ENCODE data around the gene LRRC36. TPM values are rescaled to one million over a fixed set of nuclear protein-coding genes. Genes with fewer than 3 reads are reported as not detected.
A peak's percentile ranks its signal among the peaks of the same experiment; 100 is the strongest.
"Not testable (repeated sequence)": the region's sequence is repeated elsewhere in the genome, so short reads cannot be mapped to it uniquely, and the experiment has no call there.

Gene LRRC36
- total and polyA plus RNA-seq, 10 of the 15 experiments (the other 5 are each of a cell fraction or from before 2014, with no cell fraction given): 0.45 to 2.0 (median 0.75) TPM; not detected in 1

DNA sequence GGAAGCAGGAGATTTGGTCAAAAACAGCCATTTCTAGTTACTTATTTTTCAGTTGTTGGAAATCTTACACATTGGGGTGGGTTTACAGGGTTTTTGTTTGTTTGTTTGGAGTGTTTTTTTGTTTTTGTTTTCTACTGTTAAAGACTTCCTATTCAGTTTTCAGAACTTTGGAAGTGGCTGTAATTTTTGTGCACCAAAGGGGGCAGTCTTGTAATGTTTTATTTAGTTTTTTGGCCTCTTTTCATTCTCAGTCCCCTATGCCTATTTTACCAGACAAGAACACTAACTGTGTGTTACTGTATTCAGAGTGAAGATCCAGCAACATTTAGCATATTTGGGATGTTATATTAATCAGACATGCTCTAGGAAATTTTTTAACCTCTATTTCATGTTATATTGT lies 46.0 kb downstream of the LRRC36 start:
- Histone ChIP-seq H3K36me3 (ENCODE audit: control insufficient read depth in 2 of 2, insufficient read depth in 2 of 2, low read length in 1 of 2) (no peaks in the 10 kb centered on the region), H3K9ac (ENCODE audit: control insufficient read depth, insufficient read depth, low read length) (no peak overlapping the region), H3K9me3 (replicated peaks; ENCODE audit: control insufficient read depth, insufficient read depth, low read length) (peaks cover 4% of the 10 kb centered on the region; the same call in 1 of the 3 replicates), H4K20me1 (ENCODE audit: control insufficient read depth, insufficient read depth) (no peaks in the 10 kb centered on the region), H3K4me3 (no peak overlapping the region), H2AFZ (ENCODE audit: control insufficient read depth, low read depth, low read length) (no peak overlapping the region), H3K79me2 (ENCODE audit: control insufficient read depth, insufficient read depth, low read length) (no peaks in the 10 kb centered on the region), H3K27ac (ENCODE audit: control insufficient read depth, insufficient read depth) (no peak overlapping the region), H3K4me2 (ENCODE audit: control insufficient read depth, insufficient read depth) (no peak overlapping the region), H3K27me3 (replicated peaks in 1 of 2; ENCODE audit: control insufficient read depth in 2 of 2, insufficient read depth in 2 of 2, low read length in 1 of 2) (no peaks in the 10 kb centered on the region; a peak in 1 of 4 replicates), H3K4me1 (ENCODE audit: control insufficient read depth, insufficient read depth, low read length) (no peaks in the 10 kb centered on the region)
- no peak for DNase-seq (ENCODE audit: low read depth, low spot score)
- no peak for FAIRE-seq
- ChIA-PET SMC1A (ENCODE audit: uncharacterized antibody, unreplicated experiment) (interaction anchor here (0.7 kb wide), 1 partner anchor 10 kb away, joined by 4 read pairs; no protein-coding TSS in a partner anchor), RAD21 (ENCODE audit: unreplicated experiment) (no interaction called here), CTCF (interaction anchor here (0.7 to 1.3 kb wide), 6 partner anchors 8 to 148 kb away, joined by 3 to 5 read pairs (median 4); no protein-coding TSS in a partner anchor), POLR2A (no interaction called here)
- no peak for ATAC-seq
- intact Hi-C loops (cut with micrococcal nuclease; ENCODE audit: unreplicated experiment): no loop called here
- in situ Hi-C loops (cut with MboI): no loop called here
- TF ChIP-seq EGR1 (IDR thresholded peaks at IDR 0.05; ENCODE audit: borderline replicate concordance in 1 of 2, low read depth in 2 of 2, low read length in 2 of 2) (no peak), CEBPZ (IDR thresholded peaks at IDR 0.05; ENCODE audit: low read depth, low read length) (no peak), ATF2 (IDR thresholded peaks at IDR 0.05; ENCODE audit: low read length) (no peak), CHD4 (IDR thresholded peaks at IDR 0.05) (no peak), SIN3A (IDR thresholded peaks at IDR 0.05; ENCODE audit: low read depth, low read length) (no peak), RAD21 (IDR thresholded peaks at IDR 0.05; ENCODE audit: insufficient read depth, low read depth, low read length) (peak; percentile 33; the same call in 1 of the 2 replicates), RUNX3 (IDR thresholded peaks at IDR 0.05; ENCODE audit: low read length) (no peak), BCL11A (IDR thresholded peaks at IDR 0.05; ENCODE audit: low read depth, low read length) (no peak), HCFC1 (IDR thresholded peaks at IDR 0.05; ENCODE audit: low read length) (no peak)
- TF ChIP-seq, protein P1, sequence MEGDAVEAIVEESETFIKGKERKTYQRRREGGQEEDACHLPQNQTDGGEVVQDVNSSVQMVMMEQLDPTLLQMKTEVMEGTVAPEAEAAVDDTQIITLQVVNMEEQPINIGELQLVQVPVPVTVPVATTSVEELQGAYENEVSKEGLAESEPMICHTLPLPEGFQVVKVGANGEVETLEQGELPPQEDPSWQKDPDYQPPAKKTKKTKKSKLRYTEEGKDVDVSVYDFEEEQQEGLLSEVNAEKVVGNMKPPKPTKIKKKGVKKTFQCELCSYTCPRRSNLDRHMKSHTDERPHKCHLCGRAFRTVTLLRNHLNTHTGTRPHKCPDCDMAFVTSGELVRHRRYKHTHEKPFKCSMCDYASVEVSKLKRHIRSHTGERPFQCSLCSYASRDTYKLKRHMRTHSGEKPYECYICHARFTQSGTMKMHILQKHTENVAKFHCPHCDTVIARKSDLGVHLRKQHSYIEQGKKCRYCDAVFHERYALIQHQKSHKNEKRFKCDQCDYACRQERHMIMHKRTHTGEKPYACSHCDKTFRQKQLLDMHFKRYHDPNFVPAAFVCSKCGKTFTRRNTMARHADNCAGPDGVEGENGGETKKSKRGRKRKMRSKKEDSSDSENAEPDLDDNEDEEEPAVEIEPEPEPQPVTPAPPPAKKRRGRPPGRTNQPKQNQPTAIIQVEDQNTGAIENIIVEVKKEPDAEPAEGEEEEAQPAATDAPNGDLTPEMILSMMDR (IDR thresholded peaks at IDR 0.05 in 2 of 3, conservative IDR thresholded peaks at IDR 0.05 in 1 of 3; ENCODE audit: control insufficient read depth in 2 of 3, extremely low read depth in 1 of 3, insufficient read depth in 1 of 3, low read depth in 3 of 3, low read length in 3 of 3): peak; percentile 24 to 33 (median 29); a peak in 2 of 6 replicates
- no TSS peak for BruUV-seq (replicated peaks)

DNA sequence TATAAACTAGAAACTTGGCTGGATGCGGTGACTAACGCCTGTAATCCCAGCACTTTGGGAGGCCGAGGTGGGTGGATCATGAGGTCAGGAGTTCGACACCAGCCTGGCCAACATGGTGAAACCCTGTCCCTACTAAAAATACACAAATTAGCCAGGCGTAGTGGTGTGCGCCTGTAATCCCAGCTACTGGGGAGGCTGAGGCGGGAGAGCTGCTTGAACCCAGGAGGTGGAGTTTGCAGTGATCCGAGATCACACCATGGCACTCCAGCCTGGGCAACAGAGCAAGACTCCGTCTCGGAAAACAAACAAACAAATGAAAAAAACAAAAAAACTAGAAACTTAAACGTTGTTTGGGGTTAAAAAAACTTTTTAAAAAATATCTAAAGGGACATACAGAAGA lies 49.4 kb downstream of the LRRC36 start:
- SMC1A ChIA-PET (ENCODE audit: uncharacterized antibody, unreplicated experiment); H3K27me3 ChIP-seq (replicated peaks in 1 of 2; ENCODE audit: control insufficient read depth in 2 of 2, insufficient read depth in 2 of 2, low read length in 1 of 2); H3K9me3 ChIP-seq (replicated peaks; ENCODE audit: control insufficient read depth, insufficient read depth, low read length); H3K36me3 ChIP-seq (ENCODE audit: control insufficient read depth in 2 of 2, insufficient read depth in 2 of 2, low read length in 1 of 2); H3K79me2 ChIP-seq (ENCODE audit: control insufficient read depth, insufficient read depth, low read length); FAIRE-seq; in situ Hi-C loops (cut with MboI); DNase-seq (ENCODE audit: low read depth, low spot score); H2AFZ ChIP-seq (ENCODE audit: control insufficient read depth, low read depth, low read length); H3K9ac ChIP-seq (ENCODE audit: control insufficient read depth, insufficient read depth, low read length); H3K4me1 ChIP-seq (ENCODE audit: control insufficient read depth, insufficient read depth, low read length); POLR2A ChIA-PET; H3K27ac ChIP-seq (ENCODE audit: control insufficient read depth, insufficient read depth); H3K4me2 ChIP-seq (ENCODE audit: control insufficient read depth, insufficient read depth); RAD21 ChIA-PET (ENCODE audit: unreplicated experiment); intact Hi-C loops (cut with micrococcal nuclease; ENCODE audit: unreplicated experiment); H4K20me1 ChIP-seq (ENCODE audit: control insufficient read depth, insufficient read depth); H3K4me3 ChIP-seq; ATAC-seq; CTCF ChIA-PET; BruUV-seq (replicated peaks): not testable (repeated sequence)
- 36% methylated on average over 11 of the region's 11 CpGs for WGBS (ENCODE audit: insufficient coverage, insufficient replicate concordance, low lambda C conversion rate, missing lambda C conversion rate)
